ENCODE measurements around the gene PLAC9. TPM values are rescaled to one million over a fixed set of nuclear protein-coding genes. Genes with fewer than 3 reads are reported as not detected.

The PLAC9 gene
- total RNA-seq, 1 donor from 2014 or later: not detected

DNA sequence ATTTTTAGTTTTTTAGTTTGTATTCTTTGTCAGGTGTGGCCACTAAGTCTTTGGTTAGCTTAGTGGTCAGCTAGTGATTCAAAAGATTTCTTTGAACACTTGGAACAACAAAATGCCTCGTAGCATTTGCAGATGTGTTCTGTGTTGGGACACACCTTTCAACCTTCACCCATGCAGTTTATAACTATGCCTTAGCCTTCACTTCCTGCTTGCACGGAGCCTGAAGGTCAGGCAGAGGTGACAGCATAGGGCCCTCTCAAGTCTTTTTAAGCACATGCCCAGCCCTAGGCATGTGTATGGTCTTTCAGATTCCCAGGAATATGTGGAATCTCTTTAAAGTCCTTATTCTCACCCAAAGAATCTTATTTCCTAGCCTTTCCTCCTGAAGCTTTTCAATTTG, 17.6 kb downstream of the PLAC9 start:
- ChIA-PET CTCF (interaction anchor here (1.4 to 2.0 kb wide), 2 partner anchors 54 to 72 kb away, joined by 4 to 12 read pairs; no protein-coding TSS in a partner anchor), POLR2A (no interaction called here)
- Mint-ChIP-seq H3K4me1 (peaks cover 11% of the 10 kb centered on the region), H3K27ac (no peak overlapping the region), H3K36me3 (ENCODE audit: low read depth) (peaks cover 60% of the 10 kb centered on the region), H3K4me3 (no peak overlapping the region), H3K27me3 (no peaks in the 10 kb centered on the region), H3K9me3 (peaks cover 5% of the 10 kb centered on the region)
- intact Hi-C loops (cut with micrococcal nuclease): no loop called here
- DNase-seq (no peak), ATAC-seq (ENCODE audit: low read depth) (no peak)
- TF ChIP-seq, protein P1, sequence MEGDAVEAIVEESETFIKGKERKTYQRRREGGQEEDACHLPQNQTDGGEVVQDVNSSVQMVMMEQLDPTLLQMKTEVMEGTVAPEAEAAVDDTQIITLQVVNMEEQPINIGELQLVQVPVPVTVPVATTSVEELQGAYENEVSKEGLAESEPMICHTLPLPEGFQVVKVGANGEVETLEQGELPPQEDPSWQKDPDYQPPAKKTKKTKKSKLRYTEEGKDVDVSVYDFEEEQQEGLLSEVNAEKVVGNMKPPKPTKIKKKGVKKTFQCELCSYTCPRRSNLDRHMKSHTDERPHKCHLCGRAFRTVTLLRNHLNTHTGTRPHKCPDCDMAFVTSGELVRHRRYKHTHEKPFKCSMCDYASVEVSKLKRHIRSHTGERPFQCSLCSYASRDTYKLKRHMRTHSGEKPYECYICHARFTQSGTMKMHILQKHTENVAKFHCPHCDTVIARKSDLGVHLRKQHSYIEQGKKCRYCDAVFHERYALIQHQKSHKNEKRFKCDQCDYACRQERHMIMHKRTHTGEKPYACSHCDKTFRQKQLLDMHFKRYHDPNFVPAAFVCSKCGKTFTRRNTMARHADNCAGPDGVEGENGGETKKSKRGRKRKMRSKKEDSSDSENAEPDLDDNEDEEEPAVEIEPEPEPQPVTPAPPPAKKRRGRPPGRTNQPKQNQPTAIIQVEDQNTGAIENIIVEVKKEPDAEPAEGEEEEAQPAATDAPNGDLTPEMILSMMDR (IDR thresholded peaks at IDR 0.05): no peak

DNA sequence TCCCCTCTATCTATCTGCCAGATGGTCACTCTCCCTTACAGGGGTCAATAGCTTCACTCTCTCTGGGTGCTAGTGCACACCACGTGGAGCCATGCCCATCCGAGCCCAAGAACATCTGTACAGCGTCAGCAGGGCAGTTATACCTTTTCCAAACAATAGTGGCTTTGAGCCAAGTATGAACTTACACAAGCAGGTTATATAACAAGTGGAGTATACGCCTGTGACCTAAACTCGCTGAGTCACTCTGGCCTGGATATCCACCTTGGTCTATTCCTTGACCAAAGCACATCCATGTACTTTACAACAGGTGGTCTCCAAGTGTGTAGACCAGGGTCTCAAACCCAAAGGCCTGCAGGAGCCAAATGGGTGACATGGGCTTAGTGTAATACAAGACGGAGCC, 20.3 kb downstream of the PLAC9 start:
- TF ChIP-seq, protein P1 (IDR thresholded peaks at IDR 0.05): no peak
- no peak overlapping the region for H3K4me3 Mint-ChIP-seq

DNA sequence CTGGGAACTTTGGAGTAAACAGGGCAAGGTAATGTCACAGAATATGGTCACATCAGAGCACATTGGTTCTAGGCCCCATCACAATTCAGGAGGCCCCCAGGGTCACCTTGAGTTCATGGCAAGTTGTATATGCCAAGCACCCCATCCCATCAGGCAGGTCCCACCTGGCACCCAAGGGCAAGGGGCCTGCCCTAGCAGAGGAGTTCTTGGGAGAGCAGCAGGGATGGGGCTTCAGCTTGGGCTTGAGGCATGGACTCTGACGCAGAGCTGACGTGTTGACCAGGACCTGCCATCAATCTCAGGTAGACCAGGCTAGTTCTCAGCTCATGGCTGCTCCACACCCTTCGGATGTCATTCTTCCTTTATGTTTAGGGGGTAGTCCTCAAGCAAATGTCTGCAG, 20.9 kb downstream of the PLAC9 start:
- H3K4me3 Mint-ChIP-seq: no peak overlapping the region
- intact Hi-C loops (cut with micrococcal nuclease): no loop called here
- TF ChIP-seq, protein P1 (IDR thresholded peaks at IDR 0.05): no peak

More for the DNA sequence above, 20.3 kb downstream of the PLAC9 start:
- POLR2A ChIA-PET: interaction anchor here (0.6 kb wide), 1 partner anchor 89 kb away, joined by 5 read pairs; no protein-coding TSS in a partner anchor
- ATAC-seq (ENCODE audit: low read depth) (no peak), DNase-seq (no peak)
- Mint-ChIP-seq H3K9me3 (peaks cover 5% of the 10 kb centered on the region), H3K27ac (no peak overlapping the region), H3K36me3 (ENCODE audit: low read depth) (peaks cover 85% of the 10 kb centered on the region), H3K27me3 (no peaks in the 10 kb centered on the region), H3K4me1 (no peaks in the 10 kb centered on the region)
- CTCF ChIA-PET: no interaction called here
- intact Hi-C loops (cut with micrococcal nuclease): no loop called here

DNA sequence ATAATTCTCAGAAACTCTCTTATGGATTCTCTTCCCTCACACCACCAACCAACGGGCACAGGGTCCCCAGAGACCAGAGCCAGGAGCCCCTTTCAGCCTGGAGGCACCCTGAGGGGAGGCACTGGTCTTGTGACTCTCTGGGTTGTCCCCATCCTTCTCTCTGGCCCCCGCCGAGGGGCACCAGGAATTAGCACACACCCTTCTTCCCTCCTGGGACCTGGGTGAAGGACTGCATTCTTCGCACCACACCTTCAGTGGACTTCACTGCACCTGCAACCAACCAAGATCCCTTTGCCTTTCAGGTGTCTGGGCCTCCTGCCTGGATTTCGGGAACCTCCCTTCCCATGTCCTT, 22.1 kb downstream of the PLAC9 start:
- peaks cover 91% of the 10 kb centered on the region for H3K36me3 Mint-ChIP-seq (ENCODE audit: low read depth)
- no peak for DNase-seq
- no peak overlapping the region for H3K4me3 Mint-ChIP-seq
- H3K9me3 Mint-ChIP-seq: no peaks in the 10 kb centered on the region
- no peak overlapping the region for H3K27ac Mint-ChIP-seq
- H3K4me1 Mint-ChIP-seq: no peaks in the 10 kb centered on the region
- ChIA-PET CTCF (no interaction called here), POLR2A (no interaction called here)
- TF ChIP-seq, protein P1 (IDR thresholded peaks at IDR 0.05): no peak
- intact Hi-C loops (cut with micrococcal nuclease): no loop called here
- no peaks in the 10 kb centered on the region for H3K27me3 Mint-ChIP-seq
- no peak for ATAC-seq (ENCODE audit: low read depth)

More for the DNA sequence above, 20.9 kb downstream of the PLAC9 start:
- Mint-ChIP-seq H3K27me3 (no peaks in the 10 kb centered on the region), H3K27ac (no peak overlapping the region), H3K4me1 (no peaks in the 10 kb centered on the region), H3K36me3 (ENCODE audit: low read depth) (peaks cover 89% of the 10 kb centered on the region), H3K9me3 (peaks cover 5% of the 10 kb centered on the region)
- no peak for ATAC-seq (ENCODE audit: low read depth)
- DNase-seq: no peak
- ChIA-PET CTCF (no interaction called here), POLR2A (no interaction called here)

DNA sequence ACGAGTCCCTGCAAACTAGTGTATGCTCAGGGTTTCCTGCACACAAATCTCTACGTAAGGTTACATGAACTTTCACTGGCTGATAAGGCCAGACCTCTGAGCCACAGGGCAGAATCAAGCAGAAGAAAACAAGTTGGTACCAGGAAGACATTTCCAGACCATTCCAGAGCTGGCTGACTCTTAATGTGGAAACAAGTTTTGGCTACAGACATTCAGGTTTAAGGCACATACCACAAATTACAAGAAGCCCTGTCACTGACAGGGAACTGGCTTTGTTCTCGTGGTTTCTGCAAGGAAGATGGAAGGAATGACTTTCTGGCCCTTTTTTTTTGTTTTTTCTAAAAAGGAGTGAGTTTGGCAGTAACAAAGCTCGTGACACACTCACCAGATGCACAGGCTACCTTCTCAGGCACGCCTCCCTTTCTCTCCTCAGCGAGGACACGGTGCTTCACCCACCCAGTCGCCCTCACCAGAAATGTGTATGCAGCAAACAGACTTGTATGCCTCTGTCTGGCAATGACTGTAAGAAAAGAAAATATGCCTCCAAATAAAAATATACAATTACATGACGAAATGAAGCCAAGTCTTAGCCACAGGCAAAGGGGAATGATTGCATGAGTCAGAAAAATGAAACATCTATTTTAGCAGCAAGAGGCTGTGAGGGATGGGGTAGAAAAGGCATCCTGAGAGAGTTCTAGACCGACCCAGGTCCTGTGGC, 22.6 kb downstream of the PLAC9 start:
- Mint-ChIP-seq H3K27ac (no peak overlapping the region), H3K27me3 (no peaks in the 10 kb centered on the region), H3K36me3 (ENCODE audit: low read depth) (peaks cover 93% of the 10 kb centered on the region), H3K4me1 (no peaks in the 10 kb centered on the region), H3K4me3 (no peak overlapping the region), H3K9me3 (no peaks in the 10 kb centered on the region)
- TF ChIP-seq, protein P1 (IDR thresholded peaks at IDR 0.05): no peak
- intact Hi-C loops (cut with micrococcal nuclease): no loop called here
- POLR2A ChIA-PET: no interaction called here
- no peak for DNase-seq
- CTCF ChIA-PET: interaction anchor here (0.8 kb wide), 1 partner anchor 11 kb away, joined by 3 read pairs; no protein-coding TSS in a partner anchor
- no peak for ATAC-seq (ENCODE audit: low read depth)

All from activated B cell treated with CpG ODN at 0.5 μM for 24 hours (primary cell).